Stimulated activated CD8-positive, alpha-beta memory T cell treated with anti-CD3 and anti-CD28 coated beads, Interleukin-12 subunit alpha, Interleukin-12 subunit beta, amount 100 ng/mL, for 4 hours (primary cell): ENCODE data around the gene MYO5B.

ENCODE experiments used
- DNase-seq: peaks from one replicate; pipeline ENCODE4 v3.0.0-alpha.2; 2020; ENCODE audit warnings: low read depth

Gene MYO5B

DNA sequence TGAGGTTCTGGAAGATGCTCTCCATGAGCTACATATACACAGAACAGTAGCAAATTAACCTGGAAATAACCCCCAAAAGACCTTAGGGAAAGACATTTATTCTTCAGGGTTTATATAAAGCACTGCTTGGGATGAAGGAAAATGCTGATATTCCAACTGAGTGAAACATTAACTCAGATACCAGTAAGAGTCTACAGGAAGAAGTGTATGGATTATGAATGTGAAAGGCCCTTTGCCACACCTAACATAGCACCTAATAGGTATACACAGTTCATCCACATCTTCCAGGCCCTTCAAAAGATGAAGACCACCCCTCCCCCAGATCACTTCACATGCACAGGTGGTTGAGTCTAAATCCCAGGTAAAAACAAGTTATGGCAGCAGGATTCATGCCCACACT, 50.4 kb downstream of the MYO5B start:
- DNase-seq, result no peak

DNA sequence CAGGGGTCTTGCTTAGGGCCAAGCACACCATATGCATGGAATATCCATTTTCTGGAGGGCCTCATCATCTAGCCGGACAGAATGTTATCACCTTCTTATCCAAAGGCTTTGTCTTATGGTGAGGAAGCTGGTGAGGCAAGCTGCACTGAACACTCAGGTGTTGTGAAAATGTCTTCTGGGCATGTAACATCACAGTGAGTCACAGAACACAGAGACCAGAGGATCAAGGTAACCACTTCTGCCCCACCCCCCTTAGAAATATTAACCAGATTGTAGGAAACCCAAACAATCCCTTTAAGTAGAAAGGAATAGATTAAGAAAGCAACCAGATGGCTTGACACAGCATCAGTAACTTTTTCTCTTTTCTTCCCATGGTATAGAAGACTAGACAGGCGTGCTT, 51.1 kb downstream of the MYO5B start:
- no peak for DNase-seq

DNA sequence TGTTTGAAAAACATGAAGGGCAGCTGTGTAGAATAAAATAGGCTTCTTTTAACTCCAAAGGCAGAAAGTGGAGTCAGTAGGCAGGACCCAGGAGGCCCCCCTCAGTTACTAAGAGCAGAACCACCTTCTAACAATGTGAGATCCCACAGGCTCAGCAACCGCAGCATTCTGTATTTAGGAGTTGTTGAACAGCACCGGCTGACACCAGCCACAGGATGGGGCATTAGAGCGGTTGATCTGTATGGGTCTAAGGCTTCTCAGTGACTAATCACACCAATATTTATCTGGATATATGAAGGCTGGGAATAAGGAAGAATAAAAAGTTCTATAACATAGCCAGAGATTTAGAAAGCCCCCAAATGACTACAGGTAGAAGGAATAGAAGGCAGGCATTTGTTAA, 51.7 kb downstream of the MYO5B start:
- no peak for DNase-seq

DNA sequence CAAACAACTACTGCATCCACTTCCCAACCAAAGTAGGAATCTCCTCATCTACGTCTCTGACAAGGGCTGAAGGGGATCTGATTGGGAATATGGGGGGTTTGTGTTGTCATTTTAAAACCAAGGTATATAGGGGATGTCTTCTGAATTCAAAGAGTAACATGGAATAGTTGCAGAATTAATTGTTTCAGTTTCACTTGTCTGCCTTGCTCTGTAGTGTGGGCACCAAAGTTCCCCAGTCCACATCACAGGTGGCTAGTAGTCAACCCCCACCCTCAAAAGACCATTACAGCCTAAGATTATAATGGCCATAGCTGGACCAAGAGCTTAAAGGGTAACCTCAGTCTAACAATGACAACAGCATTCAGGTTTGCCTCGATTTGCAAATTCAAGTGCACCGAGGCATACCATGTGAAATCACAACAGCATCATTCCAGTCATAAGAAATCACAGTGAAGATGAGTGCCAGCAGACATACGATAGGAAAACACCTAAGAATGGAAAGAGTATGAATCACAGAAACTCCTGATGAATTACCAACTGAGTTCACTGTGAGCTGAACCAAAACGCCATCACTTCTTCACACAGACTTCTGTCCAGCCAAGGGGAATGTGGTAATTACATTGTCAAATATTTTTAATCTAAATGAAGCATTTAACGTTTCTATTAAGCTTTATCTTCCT, 52.4 kb downstream of the MYO5B start:
- no peak for DNase-seq

DNA sequence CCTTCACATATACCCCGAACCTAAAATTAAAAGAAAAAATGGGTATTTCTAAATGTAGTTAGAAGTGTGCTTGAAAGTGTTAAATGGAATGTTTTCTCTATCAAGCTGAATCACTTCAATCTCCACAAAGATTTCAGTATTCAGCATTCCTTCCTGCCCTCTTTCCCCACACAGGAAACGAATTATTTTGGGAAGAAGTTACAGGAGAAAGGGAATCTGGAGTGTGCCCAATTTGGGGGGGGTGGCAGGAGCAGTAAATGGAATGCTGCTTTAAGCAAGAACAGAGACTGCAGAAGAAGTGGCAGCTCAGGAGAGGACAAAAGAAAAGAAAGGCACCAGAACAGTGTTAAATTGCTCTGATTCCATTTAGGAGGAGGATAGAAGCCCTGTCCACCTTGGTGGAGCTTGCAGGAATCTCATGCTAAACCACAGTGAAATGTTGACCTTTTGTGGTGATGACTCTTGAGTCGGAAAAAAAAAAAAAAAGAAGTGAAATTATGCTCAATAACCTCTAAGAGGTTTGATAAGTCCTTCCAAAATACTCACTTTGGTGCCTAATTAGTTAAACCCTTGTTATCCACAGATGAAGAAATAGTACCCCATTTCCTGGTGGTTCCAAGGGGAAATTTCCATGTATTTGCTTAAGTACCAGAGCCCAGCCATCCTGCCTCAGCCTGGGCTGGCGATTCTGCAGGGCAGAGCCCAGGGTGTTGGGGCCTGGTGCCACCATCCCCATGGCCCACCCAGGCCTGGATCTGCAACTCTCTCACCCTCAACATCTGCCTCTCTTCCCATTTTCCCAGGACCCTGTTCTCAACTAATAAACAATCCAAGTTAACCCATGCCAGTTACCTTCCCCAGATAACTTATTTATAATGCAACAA, 56.5 kb downstream of the MYO5B start:
- DNase-seq, result no peak

DNA sequence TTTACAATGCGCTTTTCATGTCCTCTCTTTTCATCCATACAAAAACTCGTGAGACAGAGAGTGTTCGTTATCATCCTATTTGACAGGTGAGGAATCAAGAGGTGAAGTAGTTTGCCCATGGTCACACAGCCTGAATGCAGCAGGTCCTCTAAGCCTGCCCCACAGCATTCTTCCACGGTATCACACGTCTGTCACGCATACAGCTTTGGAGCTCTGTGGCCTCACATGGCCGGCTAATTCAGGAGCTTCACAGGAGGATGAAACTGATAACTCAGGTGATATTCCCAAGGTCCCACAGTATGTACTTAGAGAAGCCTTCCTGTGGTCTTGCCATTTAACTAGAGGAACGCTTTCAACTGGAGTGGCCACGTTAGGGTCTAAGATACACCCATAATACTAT, 59.0 kb downstream of the MYO5B start:
- no peak for DNase-seq

DNA sequence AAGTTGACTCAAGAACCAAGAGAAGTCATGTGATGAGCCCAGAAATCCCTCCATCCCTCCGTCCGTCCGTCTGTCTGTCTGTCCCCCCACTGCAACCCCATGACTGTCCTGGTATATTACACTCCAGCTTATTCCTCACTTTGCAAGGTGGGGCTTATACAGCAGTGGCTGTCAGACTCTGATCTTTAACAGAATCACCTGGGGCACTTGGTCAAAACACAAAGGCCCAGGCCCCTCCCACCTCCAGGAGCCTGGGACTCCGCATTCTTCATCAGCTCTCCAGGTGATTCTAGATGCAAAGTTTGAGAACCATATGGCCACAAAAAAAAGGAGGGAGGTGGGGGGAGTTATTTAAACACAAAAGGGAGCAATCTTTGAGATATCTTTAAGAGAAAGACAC, 61.4 kb downstream of the MYO5B start:
- no peak for DNase-seq

DNA sequence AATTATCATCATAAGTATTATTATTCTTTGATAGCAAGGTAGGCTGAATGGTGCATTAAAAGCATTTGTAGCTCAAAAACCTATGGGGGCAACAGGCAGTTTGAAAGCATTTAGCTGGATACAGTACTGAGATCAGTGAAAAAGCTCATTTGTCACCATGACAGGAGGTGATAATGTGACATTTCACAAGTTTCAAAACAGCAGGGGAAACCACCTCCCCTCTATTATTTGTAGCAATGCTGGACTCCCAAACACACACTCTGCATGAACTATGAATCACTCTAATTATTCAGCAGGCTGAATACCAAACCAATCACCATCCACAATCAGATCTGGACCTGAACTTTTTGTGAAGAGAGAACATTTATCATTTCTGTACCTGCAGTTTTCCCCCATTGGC, 63.4 kb downstream of the MYO5B start:
- no peak for DNase-seq

DNA sequence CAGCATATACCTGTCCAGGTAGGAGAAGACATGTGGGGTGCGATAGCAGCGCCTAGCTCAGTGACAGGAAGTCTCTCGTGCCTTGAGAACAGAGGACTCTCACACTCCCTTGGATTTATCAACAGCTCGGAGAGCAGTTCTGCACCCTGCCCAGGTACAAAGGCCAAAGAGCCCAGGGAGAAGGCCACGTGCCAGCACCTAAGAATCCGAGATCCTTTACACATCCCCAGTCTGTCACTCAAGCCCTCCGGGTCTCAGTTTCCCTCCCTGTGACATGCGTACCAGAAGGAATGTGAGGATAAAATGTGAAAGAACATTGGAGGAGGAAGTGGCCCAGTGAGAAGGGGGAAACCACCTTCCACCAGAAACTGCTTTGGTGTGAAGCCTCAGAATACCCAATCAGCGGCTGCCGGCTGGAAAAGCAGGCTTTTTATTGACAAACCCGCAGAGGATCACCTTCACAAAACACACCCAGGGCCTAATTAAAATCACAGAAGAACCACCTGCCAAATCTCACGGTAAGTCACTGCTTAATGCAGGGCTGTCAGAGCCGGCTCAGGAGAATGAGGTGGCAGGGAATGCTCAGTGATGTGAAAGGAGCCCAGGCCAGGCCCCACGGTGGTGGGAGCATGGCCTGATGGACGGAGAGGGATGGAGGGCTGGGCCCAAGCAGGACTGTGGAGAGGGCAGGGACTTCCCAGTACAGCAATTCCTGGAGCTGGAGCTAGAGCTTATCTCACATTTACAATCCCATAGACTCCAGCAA, 66.3 kb downstream of the MYO5B start:
- no peak for DNase-seq

DNA sequence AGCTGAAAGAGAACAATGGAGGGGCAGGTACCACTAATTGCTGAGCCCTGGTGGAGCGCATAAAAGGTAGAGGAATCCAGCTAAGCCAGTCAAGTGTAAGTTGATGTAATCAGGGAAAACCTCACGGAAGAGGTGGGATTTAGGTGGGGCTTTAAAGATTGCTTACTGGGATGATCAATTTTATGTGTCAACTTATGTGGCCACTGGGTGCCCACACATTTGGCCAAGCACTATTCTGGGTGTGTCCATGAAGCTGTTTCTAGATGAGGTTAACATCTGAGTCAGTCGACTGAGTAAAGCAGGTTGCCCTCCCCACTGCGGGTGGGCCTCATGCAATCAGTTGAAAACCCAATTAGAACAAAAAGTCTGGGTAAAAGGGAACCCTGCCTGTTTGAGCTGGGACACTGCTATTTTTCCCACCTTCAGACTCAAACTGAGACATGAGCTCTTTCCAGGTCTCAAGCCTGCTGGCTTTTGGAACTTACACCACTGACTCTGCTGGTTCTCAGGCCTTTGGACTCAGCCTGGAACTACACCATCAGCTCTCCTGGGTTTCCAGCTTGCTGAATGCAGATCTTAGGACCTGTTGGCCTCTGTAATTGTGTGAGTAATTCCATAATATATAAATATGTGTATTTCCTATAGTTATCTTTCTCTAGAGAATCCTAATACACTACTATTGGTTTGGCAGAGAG, 67.3 kb downstream of the MYO5B start:
- no peak for DNase-seq

DNA sequence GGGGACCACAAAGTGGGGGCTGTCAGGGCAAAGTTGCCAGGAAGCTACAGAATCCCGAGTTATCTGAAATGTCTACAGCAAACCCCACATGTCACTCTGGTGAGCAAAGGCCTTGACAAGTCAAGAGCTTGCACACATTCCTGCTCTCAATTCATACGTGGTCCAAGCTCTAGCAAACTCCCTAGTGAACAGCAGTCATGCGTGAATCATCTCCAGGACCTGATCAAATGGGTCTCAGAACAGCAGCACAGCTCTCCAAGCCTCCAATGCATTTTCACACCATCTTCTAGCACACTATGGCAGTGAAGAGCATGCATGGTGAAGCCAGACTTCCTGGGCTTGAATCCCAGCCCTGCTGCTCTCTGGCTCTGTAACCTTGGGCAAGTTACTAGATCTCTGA, 68.5 kb downstream of the MYO5B start:
- no peak for DNase-seq

DNA sequence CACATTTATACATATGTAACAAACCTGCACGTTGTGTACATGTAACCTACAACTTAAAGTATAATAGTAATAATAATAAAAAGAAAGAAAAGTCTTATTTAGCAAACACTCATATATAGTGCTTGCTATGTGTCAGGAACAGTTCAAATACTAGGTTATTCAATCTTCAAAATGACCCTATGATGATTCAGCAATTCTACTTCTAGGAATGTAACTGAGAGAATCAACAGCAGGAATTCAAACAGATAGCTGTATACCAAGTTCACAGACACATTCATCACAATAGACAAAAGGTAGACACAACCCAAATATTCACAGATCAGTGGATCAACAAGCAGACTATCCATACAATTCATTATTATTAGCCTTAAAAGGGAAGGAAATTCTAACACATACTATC, 69.5 kb downstream of the MYO5B start:
- no peak for DNase-seq

DNA sequence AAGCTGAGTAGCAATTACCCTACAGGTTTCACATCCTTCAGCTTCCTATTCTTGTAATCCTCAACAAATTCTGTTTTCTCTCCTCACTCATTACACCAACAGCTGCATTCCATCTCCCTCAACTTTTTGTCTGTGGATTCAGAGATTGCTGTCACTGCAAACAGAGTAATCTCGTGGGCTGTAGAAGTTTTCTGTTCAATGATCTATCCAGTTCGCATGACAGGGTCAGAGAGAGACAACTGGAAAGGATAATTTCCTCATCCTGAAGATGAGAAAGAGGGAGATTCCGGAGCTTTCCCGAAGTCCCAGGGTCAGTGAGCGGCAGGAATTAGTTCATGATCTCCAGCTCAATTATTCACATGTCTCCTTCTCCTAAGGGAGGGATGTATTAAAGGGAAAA, 75.7 kb downstream of the MYO5B start:
- no peak for DNase-seq

DNA sequence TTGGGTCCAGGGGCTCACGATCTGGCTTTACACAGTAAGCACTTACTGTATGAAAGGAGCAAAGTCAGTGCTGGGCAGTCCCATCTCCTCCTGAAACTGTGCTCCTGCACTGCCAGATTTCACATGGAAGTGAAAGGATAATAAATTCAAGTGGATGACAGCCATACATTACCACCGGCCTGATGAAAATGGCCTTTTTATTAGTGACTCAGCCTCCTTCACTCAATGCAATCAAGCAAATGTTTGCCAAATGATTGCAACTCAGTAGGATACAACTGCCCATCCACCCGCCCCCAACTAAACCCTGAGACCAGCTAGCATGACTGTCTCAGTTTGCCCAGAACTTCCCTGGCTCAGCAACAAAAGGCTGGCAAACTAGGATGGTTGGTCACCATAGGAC, 77.1 kb downstream of the MYO5B start:
- DNase-seq, result no peak

DNA sequence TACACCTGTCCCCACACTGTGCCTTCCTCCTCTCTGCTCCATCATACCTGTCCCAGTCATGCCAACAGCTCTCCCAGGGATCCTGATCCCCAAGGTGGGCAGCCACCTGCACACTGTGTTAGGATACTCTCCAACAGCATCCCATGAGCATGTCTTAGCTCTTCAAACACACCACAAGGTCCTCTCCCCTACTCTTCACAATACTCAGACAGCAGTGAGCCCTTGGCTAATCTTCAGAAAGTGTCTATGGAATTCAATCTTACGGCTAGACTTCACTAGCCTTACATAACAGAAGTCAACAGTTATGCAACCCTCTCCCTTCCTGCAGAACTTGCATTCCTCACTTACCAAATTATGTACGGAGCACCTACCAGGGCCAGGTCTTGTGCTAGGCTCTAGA, 79.9 kb downstream of the MYO5B start:
- DNase-seq, result no peak

DNA sequence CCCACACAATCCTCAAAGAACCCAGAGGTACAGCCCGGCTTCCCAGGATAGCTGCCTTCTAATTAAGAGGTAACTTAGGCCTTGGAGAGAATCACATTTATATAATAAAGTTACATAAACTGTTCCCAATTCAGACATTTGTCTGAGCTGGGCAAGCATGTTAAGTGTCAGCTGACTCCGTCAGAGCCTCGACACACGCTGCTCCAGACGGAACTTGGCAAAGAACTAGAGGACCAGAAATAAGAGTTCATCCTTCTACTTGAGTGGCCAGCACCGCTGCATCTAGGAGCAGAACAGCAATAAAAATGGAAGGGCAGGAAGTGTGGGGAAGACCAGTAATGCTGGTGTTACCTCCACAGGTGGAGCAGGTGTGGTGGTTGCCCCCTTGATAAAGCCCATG, 80.5 kb downstream of the MYO5B start:
- DNase-seq, result no peak

DNA sequence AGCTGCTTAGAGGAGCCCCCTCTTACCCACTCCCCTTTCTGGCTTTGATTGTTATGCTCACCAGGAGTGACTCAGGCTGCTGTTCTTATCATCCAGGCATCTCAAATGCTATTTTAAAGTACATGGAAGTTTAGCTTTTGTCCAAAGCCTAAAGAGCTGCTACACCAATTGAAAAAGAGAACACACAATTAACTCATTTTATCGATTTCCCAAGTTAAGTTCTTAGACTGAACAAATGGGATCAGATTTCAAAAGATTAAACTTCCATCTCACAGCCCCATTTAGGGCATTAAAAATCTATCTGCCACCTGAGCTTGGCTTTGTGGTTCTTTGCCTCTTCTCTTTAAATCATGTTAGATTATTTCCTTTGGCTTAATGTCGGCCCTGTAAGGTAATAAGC, 81.2 kb downstream of the MYO5B start:
- DNase-seq, result no peak

DNA sequence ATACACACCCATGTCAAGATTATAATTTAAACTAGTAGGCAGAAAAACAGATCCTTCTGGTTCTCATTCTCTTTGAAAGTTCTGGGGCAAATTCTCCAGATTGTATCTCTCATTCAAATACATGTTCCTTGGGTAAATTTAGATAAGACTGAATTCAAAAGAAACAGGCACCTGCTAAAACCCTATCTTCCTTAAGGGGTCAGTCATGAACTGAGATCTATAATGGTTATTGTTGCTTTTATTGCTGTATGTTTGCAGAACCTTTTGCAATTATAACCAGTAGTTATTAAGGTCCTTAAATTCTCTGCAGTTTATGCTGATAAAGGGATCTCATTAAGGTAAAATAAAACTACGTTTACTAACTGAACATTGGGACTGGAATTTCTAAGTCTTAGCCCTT, 83.5 kb downstream of the MYO5B start:
- no peak for DNase-seq

DNA sequence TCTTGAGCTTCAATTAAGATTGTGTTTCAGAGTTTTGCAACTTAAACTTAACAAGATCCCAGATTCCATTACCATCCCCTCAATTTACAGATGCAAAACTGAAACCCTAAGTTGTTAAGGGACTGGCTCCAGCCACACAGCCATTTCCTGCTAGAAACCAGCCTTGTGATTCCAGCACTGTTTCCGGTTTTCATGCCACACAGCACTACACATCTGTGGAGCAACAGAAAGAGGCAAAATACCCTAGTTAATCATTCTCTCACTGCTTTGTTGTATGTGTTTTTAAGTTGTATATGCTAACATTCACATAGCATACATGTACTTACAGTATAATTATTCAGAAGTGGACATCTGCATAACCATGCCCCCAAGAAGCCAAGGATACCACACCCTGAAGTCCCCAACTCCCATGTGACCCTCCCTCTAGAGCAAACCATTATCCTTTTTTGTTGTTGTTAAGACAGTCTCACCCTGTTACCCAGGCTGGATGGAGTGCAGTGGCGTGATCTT, 87.4 kb downstream of the MYO5B start:
- no peak for DNase-seq

DNA sequence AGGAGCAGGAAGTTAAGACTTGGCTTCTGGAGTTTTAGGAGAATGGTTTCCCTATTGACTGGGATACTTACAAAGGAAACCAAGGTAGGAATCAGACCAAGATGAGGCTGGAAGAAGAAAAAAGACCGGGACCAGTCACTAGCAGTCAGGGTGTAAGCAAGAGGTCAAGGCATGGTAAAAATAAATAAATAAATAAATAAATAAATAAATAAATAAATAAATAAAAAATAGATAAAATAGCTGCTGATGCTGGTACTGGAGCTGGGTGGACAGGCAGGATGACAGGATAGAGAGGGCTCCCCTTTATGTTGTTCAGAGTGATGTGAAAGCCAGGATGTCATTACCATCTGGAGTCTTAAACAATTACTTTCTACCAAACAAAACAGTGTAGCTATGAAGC, 89.9 kb downstream of the MYO5B start:
- DNase-seq, result no peak

DNA sequence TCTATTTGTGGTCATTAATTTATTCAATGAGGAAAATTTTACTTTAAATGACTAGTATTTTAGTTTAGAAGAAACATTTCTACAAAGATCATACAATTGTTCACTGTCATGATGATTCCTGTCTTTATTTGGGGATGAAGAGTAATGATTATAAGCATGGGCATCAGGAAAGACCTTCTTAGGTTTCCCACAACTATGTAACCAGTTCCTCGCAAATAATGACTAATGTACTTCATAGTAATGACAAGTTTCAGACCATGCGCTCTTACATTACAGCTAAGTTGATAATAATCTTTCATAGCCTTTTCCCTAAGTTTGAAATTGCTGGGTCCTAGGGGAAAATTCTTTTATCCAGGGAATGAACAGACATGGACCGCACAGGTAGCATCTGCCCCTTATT, 90.5 kb downstream of the MYO5B start:
- no peak for DNase-seq

DNA sequence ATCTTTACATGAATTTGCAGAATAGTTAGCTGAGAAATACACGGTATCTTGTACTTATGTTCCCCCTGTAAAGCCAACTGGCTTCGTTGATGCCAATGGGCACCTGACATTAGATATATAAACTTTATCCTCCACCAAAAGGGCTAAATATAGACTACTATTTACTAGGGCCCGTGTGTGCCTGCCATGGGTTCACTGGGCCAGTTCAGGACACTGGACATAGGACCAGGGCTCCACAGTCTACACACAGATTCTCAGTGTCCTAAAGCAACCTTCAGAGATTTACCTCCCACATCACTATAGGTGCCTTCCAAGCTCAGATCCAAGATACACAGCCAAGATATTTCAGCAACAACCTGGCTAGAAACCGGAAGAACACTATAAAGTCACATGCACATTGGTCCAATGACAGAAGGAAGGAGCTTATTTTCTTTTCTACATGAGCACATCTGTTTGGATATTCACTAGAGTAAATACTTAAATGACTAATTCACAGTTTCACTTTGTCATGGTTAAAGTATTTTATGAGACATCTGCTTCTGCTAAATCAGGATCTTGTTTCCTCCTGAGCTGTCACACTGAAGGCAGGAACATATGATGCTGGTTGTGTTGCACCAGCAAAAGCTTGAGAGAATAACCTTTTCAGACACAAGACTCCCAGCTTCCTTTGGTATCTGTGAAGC, 95.1 kb downstream of the MYO5B start:
- DNase-seq, result no peak
